Measurements from ENCODE around the gene TWNK.
A peak's percentile ranks its signal among the peaks of the same experiment; 100 is the strongest.

Gene TWNK

GRCh38 chr10:101013365-101013825, 26.1 kb downstream of the TWNK start:
- no peak for DNase-seq

GRCh38 chr10:101014230-101014884, 27.0 kb downstream of the TWNK start:
- DNase-seq = no peak

GRCh38 chr10:101014966-101015581, 27.7 kb downstream of the TWNK start:
- no peak for DNase-seq

GRCh38 chr10:101015582-101015973, 28.2 kb downstream of the TWNK start:
- no peak for DNase-seq

- no peak for DNase-seq
These were observed 29.5 kb downstream of the TWNK start for GRCh38 chr10:101016814-101017213.

DNA sequence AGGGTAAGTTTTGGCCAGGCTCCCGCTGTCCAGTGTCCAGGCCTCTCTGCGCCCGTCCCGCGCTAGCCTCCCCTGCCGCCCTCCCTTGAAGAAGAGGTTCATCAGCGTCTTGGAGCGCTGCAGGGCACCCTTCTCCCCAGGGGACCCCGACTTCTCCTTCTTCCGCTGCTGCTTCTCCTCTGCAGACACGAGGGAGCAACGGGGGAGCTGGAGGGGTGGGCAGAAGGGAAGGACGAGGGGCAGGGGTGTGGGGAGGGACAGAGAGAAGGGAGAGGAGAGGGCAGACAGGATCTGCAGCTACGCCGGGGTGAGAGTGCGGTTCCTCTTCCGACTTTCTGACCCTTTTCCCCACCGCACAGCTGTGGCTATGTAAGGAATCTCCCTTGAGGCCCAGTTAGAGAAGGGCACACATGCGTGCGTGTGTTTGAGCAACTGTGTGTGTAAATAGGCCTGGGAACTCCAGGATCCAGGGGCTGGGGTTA, 30.8 kb downstream of the TWNK start:
- DNase-seq = peak; percentile 65

GRCh38 chr10:101018600-101019439, 31.5 kb downstream of the TWNK start:
- DNase-seq = peak; percentile 68

DNA sequence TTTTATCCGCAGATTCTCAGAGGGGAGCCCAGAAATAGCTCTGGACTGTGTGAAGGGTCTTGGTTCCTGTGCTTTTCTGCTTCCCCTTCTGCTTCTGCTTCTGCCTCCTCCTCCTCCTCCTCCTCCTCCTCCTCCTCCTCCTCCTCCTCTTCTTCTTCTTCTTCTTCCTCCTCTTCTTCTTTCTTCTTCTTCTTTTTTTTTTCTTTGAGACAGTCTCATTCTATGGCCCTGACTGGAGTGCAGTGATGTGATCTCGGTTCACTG, 32.0 kb downstream of the TWNK start:
- no peak for DNase-seq

DNA sequence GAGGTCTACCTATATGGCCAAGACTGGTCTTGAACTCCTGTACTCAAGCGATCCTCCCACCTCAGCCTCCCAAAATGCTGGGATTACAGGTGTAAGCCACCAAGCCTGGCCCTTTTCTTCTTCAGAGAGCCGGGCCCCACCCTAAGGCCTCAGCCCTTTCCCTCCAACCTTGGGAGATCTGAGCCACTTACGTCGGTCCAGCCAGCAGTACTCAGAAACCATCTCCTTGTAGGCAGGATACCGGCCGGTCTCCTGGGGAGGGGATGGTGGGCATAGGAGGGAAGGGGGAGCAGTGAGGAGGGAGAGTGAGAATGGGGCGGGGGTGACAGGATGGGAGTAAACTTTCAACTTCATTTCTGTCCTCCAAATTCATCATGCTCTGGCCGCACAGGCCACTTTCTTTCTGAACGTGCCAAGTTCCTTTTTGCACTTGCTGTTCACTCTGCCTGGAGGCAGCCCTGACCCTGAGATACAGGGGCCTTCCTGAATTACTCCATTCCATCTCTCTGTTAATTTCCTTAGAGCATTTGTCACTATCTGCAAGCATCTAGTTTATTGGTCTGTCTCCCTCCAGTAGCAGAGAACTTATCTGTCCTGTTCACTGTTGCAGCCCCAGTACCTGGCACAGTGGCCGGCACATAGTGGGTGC, 33.2 kb downstream of the TWNK start:
- no peak for DNase-seq

- no peak for DNase-seq
These were observed 33.9 kb downstream of the TWNK start for GRCh38 chr10:101021239-101021638.

- DNase-seq = no peak
These were observed 34.4 kb downstream of the TWNK start for GRCh38 chr10:101021692-101022251.

GRCh38 chr10:101022967-101023705, 35.8 kb downstream of the TWNK start:
- DNase-seq = no peak

GRCh38 chr10:101027106-101027720, 39.9 kb downstream of the TWNK start:
- DNase-seq = no peak

GRCh38 chr10:101028446-101029337, 41.3 kb downstream of the TWNK start:
- DNase-seq = peak; percentile 11

DNA sequence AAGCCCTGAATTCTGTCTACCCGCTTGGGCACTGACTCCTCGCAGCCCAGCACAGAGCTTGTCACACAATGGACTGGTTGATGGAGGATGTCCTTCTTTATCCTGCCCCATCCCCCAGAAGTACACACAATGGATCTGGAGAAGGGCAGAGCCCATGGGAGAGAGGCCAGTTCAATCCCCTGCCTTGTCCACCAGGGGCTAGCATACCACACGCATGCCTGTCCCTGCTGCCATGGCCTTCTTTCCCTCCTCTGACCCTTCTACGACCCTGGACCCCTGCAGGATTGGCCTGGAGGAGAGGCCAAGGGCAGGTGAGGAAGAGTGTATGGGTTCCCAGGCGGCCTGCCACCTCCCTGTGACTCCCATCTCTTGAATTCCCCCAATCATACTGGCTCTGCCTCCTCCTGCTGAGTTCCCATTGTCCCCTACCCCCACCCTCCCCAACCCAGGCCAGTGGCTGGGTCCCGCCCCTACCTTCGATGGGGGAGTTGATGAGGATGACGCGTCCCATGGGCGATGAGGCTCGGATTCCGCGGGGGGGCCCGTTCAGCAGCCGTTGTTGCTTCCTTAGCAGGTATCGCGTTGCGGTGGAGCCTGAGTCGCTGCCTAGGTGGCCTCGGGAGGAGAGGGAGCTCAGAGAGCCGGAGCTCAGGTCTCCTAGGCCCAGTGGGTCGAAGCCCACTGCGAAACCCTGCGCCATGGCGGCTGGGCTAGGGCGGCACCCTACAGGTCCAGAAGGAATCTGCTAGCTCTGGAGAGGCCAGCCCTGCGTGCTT, 42.4 kb downstream of the TWNK start:
- no peak for DNase-seq

- DNase-seq = no peak
These were observed 43.3 kb downstream of the TWNK start for GRCh38 chr10:101030496-101031127.

- peak; percentile 70 for DNase-seq
These were observed 43.9 kb downstream of the TWNK start, which contains the start of the genes PDZD7 and SFXN3 for GRCh38 chr10:101031128-101031795. TSS of gene PDZD7 (minus strand) at chr10:101031129. CDS start at chr10:101030219, 910 bp downstream. TSS of gene SFXN3 (plus strand) at chr10:101031234. CDS start at chr10:101034695, 3,461 bp downstream.

GRCh38 chr10:101031796-101032636, 44.7 kb downstream of the TWNK start:
- no peak for DNase-seq

Measured in GF-D8 (cell line).